Nucleus accumbens (tissue), 56 donors: Measurements from ENCODE around the gene SYT7.
"Not testable (repeated sequence)": the region's sequence is repeated elsewhere in the genome, so short reads cannot be mapped to it uniquely, and the experiment has no call there.

Experiments used
- DNase-seq, 56 donors: peaks; one replicate each; lab custom pipeline; 2025; lab: John Stamatoyannopoulos, UW

Gene SYT7

GRCh38 chr11:61486779-61487178 is 94.1 kb downstream of the SYT7 start:
- DNase-seq: no peak

GRCh38 chr11:61486011-61486620 is 94.8 kb downstream of the SYT7 start:
- DNase-seq: no peak

GRCh38 chr11:61485080-61485479 is 95.8 kb downstream of the SYT7 start:
- no peak for DNase-seq

- DNase-seq: no peak
Measured at GRCh38 chr11:61484541-61484940, 96.3 kb downstream of the SYT7 start.

- DNase-seq: no peak
Measured at GRCh38 chr11:61482513-61482912, 98.4 kb downstream of the SYT7 start.

GRCh38 chr11:61481806-61482205 is 99.1 kb downstream of the SYT7 start:
- DNase-seq: no peak

GRCh38 chr11:61480994-61481335 is 99.9 kb downstream of the SYT7 start:
- peak in 19 of 56 donors; percentile 11 to 54 (median 25) for DNase-seq

- peak in 13 of 56 donors; percentile 14 to 52 (median 35) for DNase-seq
Measured at GRCh38 chr11:61480261-61480993, 100.4 kb downstream of the SYT7 start.

- DNase-seq: not testable (repeated sequence)
Measured at GRCh38 chr11:61479360-61480058, 101.4 kb downstream of the SYT7 start.

GRCh38 chr11:61477727-61478148 is 103.1 kb downstream of the SYT7 start:
- DNase-seq: peak in 26 of 56 donors; percentile 11 to 67 (median 25)

- no peak for DNase-seq
Measured at GRCh38 chr11:61477126-61477525, 103.8 kb downstream of the SYT7 start.

GRCh38 chr11:61476371-61476770 is 104.5 kb downstream of the SYT7 start:
- DNase-seq: no peak

GRCh38 chr11:61475433-61475832 is 105.4 kb downstream of the SYT7 start:
- DNase-seq: no peak

- no peak for DNase-seq
Measured at GRCh38 chr11:61474013-61474643, 106.7 kb downstream of the SYT7 start.

GRCh38 chr11:61473370-61474012 is 107.4 kb downstream of the SYT7 start:
- peak in 29 of 56 donors; percentile 15 to 80 (median 50) for DNase-seq

- DNase-seq: peak in 15 of 56 donors; percentile 10 to 60 (median 27)
Measured at GRCh38 chr11:61472868-61473267, 108.0 kb downstream of the SYT7 start.

- no peak for DNase-seq
Measured at GRCh38 chr11:61472282-61472681, 108.6 kb downstream of the SYT7 start.

- no peak for DNase-seq
Measured at GRCh38 chr11:61468002-61468401, 112.9 kb downstream of the SYT7 start.

- not testable (repeated sequence) for DNase-seq
Measured at GRCh38 chr11:61467602-61468001, 113.3 kb downstream of the SYT7 start.
